GM12878 (cell line): ENCODE data around the gene TP53INP2.

Source experiments
- EGR1 ChIP-seq, 2 experiments: IDR thresholded peaks; 1 replicate in 1 of 2; 2 replicates in 1 of 2; pipeline ENCODE4 v1.6.1; 2011 to 2012; ENCODE audit warnings: low read depth in 2 of 2, low read length in 2 of 2, borderline replicate concordance in 1 of 2, mild to moderate bottlenecking in 1 of 2, moderate library complexity in 1 of 2
- EZH2 ChIP-seq: IDR thresholded peaks from 2 replicates; pipeline ENCODE4 v1.6.1; 2012; ENCODE audit warnings: low read depth, mild to moderate bottlenecking, control low read depth, inconsistent platforms, low read length, borderline replicate concordance; ENCODE audit not compliant: control insufficient read depth
- GABPA ChIP-seq: IDR thresholded peaks from 2 replicates; pipeline ENCODE4 v1.6.1; 2014; ENCODE audit warnings: antibody characterized with exemption, low read depth, mild to moderate bottlenecking, inconsistent platforms
- HCFC1 ChIP-seq: fragments of 150-350 bp; IDR thresholded peaks from 2 replicates; pipeline ENCODE4 v1.6.1; 2014; ENCODE audit warnings: low read length
- HDAC6 ChIP-seq: fragments of 200-600 bp; sonication (generic); IDR thresholded peaks from one replicate; pipeline ENCODE4 v1.8.0; 2017; ENCODE audit warnings: antibody characterized with exemption; ENCODE audit not compliant: unreplicated experiment
- IRF3 ChIP-seq: fragments of 450-650 bp; IDR thresholded peaks from 2 replicates; pipeline ENCODE4 v1.6.1; 2014; ENCODE audit warnings: mild to moderate bottlenecking
- MXI1 ChIP-seq: fragments of 150-350 bp; IDR thresholded peaks from 2 replicates; pipeline ENCODE4 v1.6.1; 2011; ENCODE audit warnings: low read depth, mild to moderate bottlenecking, inconsistent platforms, low read length, improper control_type of control experiment
- MYC ChIP-seq: IDR thresholded peaks from 2 replicates; pipeline ENCODE4 v1.6.1; 2011; ENCODE audit warnings: mild to moderate bottlenecking, low read length, moderate library complexity, inconsistent platforms; ENCODE audit not compliant: insufficient read depth, insufficient replicate concordance, insufficient read length, severe bottlenecking
- POLR2AphosphoS5 ChIP-seq: IDR thresholded peaks from 2 replicates; pipeline ENCODE4 v1.6.1; 2011; ENCODE audit warnings: mild to moderate bottlenecking, low read length, inconsistent platforms
- RAD21 ChIP-seq: IDR thresholded peaks from 2 replicates; pipeline ENCODE4 v1.6.1; 2011; ENCODE audit warnings: mild to moderate bottlenecking, low read depth, low read length, moderate library complexity; ENCODE audit not compliant: insufficient read depth
- TARDBP ChIP-seq: IDR thresholded peaks from 2 replicates; pipeline ENCODE4 v1.6.1; 2016; ENCODE audit warnings: borderline replicate concordance
- TF ChIP-seq, protein P1 (sequence below), 3 experiments: IDR thresholded peaks in 2 of 3; conservative IDR thresholded peaks in 1 of 3; 2 replicates each; pipeline ENCODE4 v1.5.1; 2011; ENCODE audit warnings: low read depth in 3 of 3, low read length in 3 of 3, mild to moderate bottlenecking in 3 of 3, control low read depth in 2 of 3, moderate library complexity in 2 of 3, inconsistent platforms in 1 of 3, mixed read lengths in 1 of 3; ENCODE audit not compliant: control insufficient read depth in 2 of 3, insufficient read depth in 1 of 3; ENCODE audit errors: extremely low read depth in 1 of 3
- TF ChIP-seq, protein P2 (sequence below): IDR thresholded peaks from 2 replicates; pipeline ENCODE4 v1.6.1; 2011; ENCODE audit warnings: mild to moderate bottlenecking, low read depth, low read length, moderate library complexity; ENCODE audit not compliant: insufficient replicate concordance

GRCh38 chr20:34675993-34676641 lies 28.0 kb upstream of the TP53INP2 start:
- TF ChIP-seq, protein P1, sequence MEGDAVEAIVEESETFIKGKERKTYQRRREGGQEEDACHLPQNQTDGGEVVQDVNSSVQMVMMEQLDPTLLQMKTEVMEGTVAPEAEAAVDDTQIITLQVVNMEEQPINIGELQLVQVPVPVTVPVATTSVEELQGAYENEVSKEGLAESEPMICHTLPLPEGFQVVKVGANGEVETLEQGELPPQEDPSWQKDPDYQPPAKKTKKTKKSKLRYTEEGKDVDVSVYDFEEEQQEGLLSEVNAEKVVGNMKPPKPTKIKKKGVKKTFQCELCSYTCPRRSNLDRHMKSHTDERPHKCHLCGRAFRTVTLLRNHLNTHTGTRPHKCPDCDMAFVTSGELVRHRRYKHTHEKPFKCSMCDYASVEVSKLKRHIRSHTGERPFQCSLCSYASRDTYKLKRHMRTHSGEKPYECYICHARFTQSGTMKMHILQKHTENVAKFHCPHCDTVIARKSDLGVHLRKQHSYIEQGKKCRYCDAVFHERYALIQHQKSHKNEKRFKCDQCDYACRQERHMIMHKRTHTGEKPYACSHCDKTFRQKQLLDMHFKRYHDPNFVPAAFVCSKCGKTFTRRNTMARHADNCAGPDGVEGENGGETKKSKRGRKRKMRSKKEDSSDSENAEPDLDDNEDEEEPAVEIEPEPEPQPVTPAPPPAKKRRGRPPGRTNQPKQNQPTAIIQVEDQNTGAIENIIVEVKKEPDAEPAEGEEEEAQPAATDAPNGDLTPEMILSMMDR (IDR thresholded peaks at IDR 0.05 in 2 of 3, conservative IDR thresholded peaks at IDR 0.05 in 1 of 3; ENCODE audit: control insufficient read depth in 2 of 3, extremely low read depth in 1 of 3, insufficient read depth in 1 of 3, low read depth in 3 of 3, low read length in 3 of 3): no peak
- TF ChIP-seq MXI1 (no peak), EZH2 (no peak), RAD21 (no peak), TARDBP (no peak), GABPA (no peak), POLR2AphosphoS5 (no peak), HDAC6 (no peak), HCFC1 (no peak), MYC (no peak), EGR1 (IDR thresholded peaks at IDR 0.05; ENCODE audit: borderline replicate concordance in 1 of 2, low read depth in 2 of 2, low read length in 2 of 2) (no peak), IRF3 (no peak)
- TF ChIP-seq, protein P2, sequence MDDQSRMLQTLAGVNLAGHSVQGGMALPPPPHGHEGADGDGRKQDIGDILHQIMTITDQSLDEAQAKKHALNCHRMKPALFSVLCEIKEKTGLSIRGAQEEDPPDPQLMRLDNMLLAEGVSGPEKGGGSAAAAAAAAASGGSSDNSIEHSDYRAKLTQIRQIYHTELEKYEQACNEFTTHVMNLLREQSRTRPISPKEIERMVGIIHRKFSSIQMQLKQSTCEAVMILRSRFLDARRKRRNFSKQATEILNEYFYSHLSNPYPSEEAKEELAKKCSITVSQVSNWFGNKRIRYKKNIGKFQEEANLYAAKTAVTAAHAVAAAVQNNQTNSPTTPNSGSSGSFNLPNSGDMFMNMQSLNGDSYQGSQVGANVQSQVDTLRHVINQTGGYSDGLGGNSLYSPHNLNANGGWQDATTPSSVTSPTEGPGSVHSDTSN: no peak
